HG02678 (cell line): Measurements from ENCODE around the gene VPS35.

Experiments used
- ATAC-seq: cut with Tn5 transposase; IDR thresholded peaks from one replicate; pipeline ENCODE4 v1.9.1; 2021; ENCODE audit warnings: mild to moderate bottlenecking, moderate library complexity; ENCODE audit not compliant: unreplicated experiment

VPS35 gene

GRCh38 chr16:46688654-46689364 is at the start of gene VPS35:
VPS35 (minus strand) TSS chr16:46689178; CDS start chr16:46689133, 45 bp downstream.
- peak; percentile 84 for ATAC-seq

- ATAC-seq = no peak
Observed at GRCh38 chr16:46737621-46738214, 48.7 kb upstream of the VPS35 start.

- no peak for ATAC-seq
Observed at GRCh38 chr16:46736695-46737094, 47.7 kb upstream of the VPS35 start.

GRCh38 chr16:46733319-46733830 is 44.4 kb upstream of the VPS35 start:
- ATAC-seq = no peak

- ATAC-seq = no peak
Observed at GRCh38 chr16:46732561-46732960, 43.6 kb upstream of the VPS35 start.

GRCh38 chr16:46731691-46732555 is 42.9 kb upstream of the VPS35 start:
- no peak for ATAC-seq

- no peak for ATAC-seq
Observed at GRCh38 chr16:46730801-46731690, 42.1 kb upstream of the VPS35 start.

GRCh38 chr16:46730126-46730525 is 41.1 kb upstream of the VPS35 start:
- ATAC-seq = no peak

- no peak for ATAC-seq
Observed at GRCh38 chr16:46729326-46729995, 40.5 kb upstream of the VPS35 start.

GRCh38 chr16:46728806-46729205 is 39.8 kb upstream of the VPS35 start:
- ATAC-seq = no peak

- ATAC-seq = no peak
Observed at GRCh38 chr16:46727630-46728029, 38.7 kb upstream of the VPS35 start.

- no peak for ATAC-seq
Observed at GRCh38 chr16:46727184-46727583, 38.2 kb upstream of the VPS35 start.

GRCh38 chr16:46721885-46722284 is 32.9 kb upstream of the VPS35 start:
- no peak for ATAC-seq

- no peak for ATAC-seq
Observed at GRCh38 chr16:46720619-46721018, 31.6 kb upstream of the VPS35 start.

GRCh38 chr16:46719528-46719927 is 30.6 kb upstream of the VPS35 start:
- ATAC-seq = no peak

- no peak for ATAC-seq
Observed at GRCh38 chr16:46718214-46718613, 29.2 kb upstream of the VPS35 start.

- ATAC-seq = no peak
Observed at GRCh38 chr16:46717692-46718091, 28.7 kb upstream of the VPS35 start.

- ATAC-seq = no peak
Observed at GRCh38 chr16:46715769-46716305, 26.9 kb upstream of the VPS35 start.

- no peak for ATAC-seq
Observed at GRCh38 chr16:46714797-46715591, 26.0 kb upstream of the VPS35 start.
